GM12878 (cell line): Measurements from ENCODE around the gene C1QTNF12. TPM values are rescaled to one million over a fixed set of nuclear protein-coding genes. Genes with fewer than 3 reads are reported as not detected.

Experiments used
- ATAC-seq: fragments of 200-7000 bp; cut with Tn5 transposase; 3 replicates; pipeline ENCODE4 v1.9.1; 2020; ENCODE audit warnings: mild to moderate bottlenecking, moderate library complexity
- BruUV-seq: library from RNA; stranded (reverse); fragments of 400-500 nt; replicated peaks from 2 replicates; lab custom pipeline; 2021; lab: Mats Ljungman, UMichigan
- CTCF ChIA-PET: fragments of 300-600 bp; sonication (Branson Sonifier 250); formaldehyde crosslinking; extraction: SDS; loops from one replicate; lab custom pipeline; 2021; ENCODE audit warnings: inconsistent platforms; lab: Yijun Ruan, JAX
- POLR2A ChIA-PET: fragments of 350-600 bp; formaldehyde crosslinking; extraction: SDS; loops from one replicate; lab custom pipeline; 2021; ENCODE audit warnings: inconsistent platforms; lab: Charles Lee
- RAD21 ChIA-PET: fragments of 300-600 bp; sonication (Branson Sonifier 250); formaldehyde crosslinking; loops from one replicate; lab custom pipeline; 2023; ENCODE audit warnings: antibody characterized with exemption; ENCODE audit not compliant: unreplicated experiment; lab: Charles Lee
- SMC1A ChIA-PET: fragments of 300-600 bp; sonication (Branson Sonifier 250); formaldehyde crosslinking; loops from one replicate; lab custom pipeline; 2023; ENCODE audit not compliant: unreplicated experiment, uncharacterized antibody; lab: Charles Lee
- DNase-seq: peaks from one replicate; pipeline ENCODE4 v3.0.0-alpha.2; 2011; ENCODE audit warnings: low read depth, low spot score
- FAIRE-seq: peaks from 3 replicates; lab custom pipeline; 2011; peaks lifted over from hg19 to GRCh38; lab: Jason Lieb, UNC
- H2AFZ ChIP-seq: 2 replicates; pipeline ENCODE4 v1.6.0; 2011; ENCODE audit warnings: low read depth, low read length, control low read depth; ENCODE audit not compliant: control insufficient read depth
- H3K27ac ChIP-seq: 2 replicates; pipeline ENCODE4 v1.5.1; 2011; ENCODE audit warnings: control low read depth; ENCODE audit not compliant: control insufficient read depth, insufficient read depth
- H3K27me3 ChIP-seq, 2 experiments: replicated peaks in 1 of 2; 2 replicates each; pipeline versions ENCODE4 v1.6.0 to v1.6.1; 2011; ENCODE audit warnings: low read length in 1 of 2; ENCODE audit not compliant: control insufficient read depth in 2 of 2, insufficient read depth in 2 of 2
- H3K36me3 ChIP-seq, 2 experiments: 2 replicates each; pipeline ENCODE4 v1.5.1; 2011; ENCODE audit warnings: low read length in 1 of 2; ENCODE audit not compliant: control insufficient read depth in 2 of 2, insufficient read depth in 2 of 2
- H3K4me1 ChIP-seq: 2 replicates; pipeline ENCODE4 v1.6.1; 2011; ENCODE audit warnings: mild to moderate bottlenecking, low read length, moderate library complexity, mixed read lengths; ENCODE audit not compliant: control insufficient read depth, insufficient read depth
- H3K4me2 ChIP-seq: 2 replicates; pipeline ENCODE4 v1.6.0; 2011; ENCODE audit warnings: control low read depth; ENCODE audit not compliant: control insufficient read depth, insufficient read depth
- H3K4me3 ChIP-seq: fragments of 200-600 bp; sonication (generic); 2 replicates; pipeline ENCODE4 v1.5.1; 2016
- H3K79me2 ChIP-seq: 2 replicates; pipeline ENCODE4 v1.6.0; 2011; ENCODE audit warnings: low read length; ENCODE audit not compliant: control insufficient read depth, insufficient read depth
- H3K9ac ChIP-seq: 2 replicates; pipeline ENCODE4 v1.8.0; 2011; ENCODE audit warnings: low read length, control low read depth, mixed read lengths; ENCODE audit not compliant: control insufficient read depth, insufficient read depth
- H3K9me3 ChIP-seq: replicated peaks from 3 replicates; pipeline ENCODE4 v1.5.1; 2011; ENCODE audit warnings: mild to moderate bottlenecking, low read length; ENCODE audit not compliant: control insufficient read depth, insufficient read depth
- H4K20me1 ChIP-seq: 2 replicates; pipeline ENCODE4 v1.6.0; 2011; ENCODE audit not compliant: control insufficient read depth, insufficient read depth
- CREB1 ChIP-seq: IDR thresholded peaks from 2 replicates; pipeline ENCODE4 v1.6.1; 2012; ENCODE audit warnings: low read depth, mild to moderate bottlenecking, inconsistent platforms
- CUX1 ChIP-seq: IDR thresholded peaks from 2 replicates; pipeline ENCODE4 v1.6.1; 2012; ENCODE audit warnings: improper control_type of control experiment, low read depth, low read length; ENCODE audit not compliant: insufficient replicate concordance
- JUNB ChIP-seq: IDR thresholded peaks from 2 replicates; pipeline ENCODE4 v1.6.1; 2016; ENCODE audit warnings: antibody characterized with exemption, mild to moderate bottlenecking
- MEF2A ChIP-seq: IDR thresholded peaks from 2 replicates; pipeline ENCODE4 v1.6.1; 2011; ENCODE audit warnings: low read depth, mild to moderate bottlenecking, low read length, moderate library complexity; ENCODE audit not compliant: insufficient read depth
- MXI1 ChIP-seq: fragments of 150-350 bp; IDR thresholded peaks from 2 replicates; pipeline ENCODE4 v1.6.1; 2011; ENCODE audit warnings: low read depth, mild to moderate bottlenecking, inconsistent platforms, low read length, improper control_type of control experiment
- MYB ChIP-seq: fragments of 150-350 bp; IDR thresholded peaks from 2 replicates; pipeline ENCODE4 v1.6.1; 2014; ENCODE audit warnings: mild to moderate bottlenecking, low read depth, low read length, borderline replicate concordance
- POLR2AphosphoS5 ChIP-seq: IDR thresholded peaks from 2 replicates; pipeline ENCODE4 v1.6.1; 2011; ENCODE audit warnings: mild to moderate bottlenecking, low read length, inconsistent platforms
- SP1 ChIP-seq: IDR thresholded peaks from one replicate; pipeline ENCODE4 v1.6.1; 2011; ENCODE audit warnings: low read depth, low read length
- YY1 ChIP-seq: IDR thresholded peaks from 2 replicates; pipeline ENCODE4 v1.6.1; 2011; ENCODE audit warnings: low read depth, mild to moderate bottlenecking, low read length
- WGBS: methylation state at CpG from one replicate; pipeline ENCODE4 v1.1.6; 2016; ENCODE audit warnings: low lambda C conversion rate; ENCODE audit not compliant: insufficient replicate concordance, insufficient coverage; ENCODE audit errors: missing lambda C conversion rate; 5-methylcytosine and 5-hydroxymethylcytosine counted together
- in situ Hi-C: fragments of 300-500 bp; cut with MboI; formaldehyde crosslinking; loops from 9 replicates; pipeline ENCODE4 v1.14.3; 2018; ENCODE audit warnings: mixed read lengths
- intact Hi-C: fragments of 100-400 bp; cut with micrococcal nuclease; formaldehyde crosslinking; loops from one replicate; pipeline ENCODE4 v1.14.2; 2022; ENCODE audit not compliant: unreplicated experiment
- polyA plus RNA-seq, 11 experiments: library from polyadenylated mRNA; depleted of rRNA in 4 of 11; unstranded in 6 of 11; stranded (reverse) in 5 of 11; fragments of >200 nt; fragmentation: Nextera tagmentation in 4 of 11; fragmentation: Illumina TruSeq in 1 of 11; extraction: Ambion mirVana in 4 of 11; extraction: Trizol in 1 of 11; gene quantifications; 1 replicate in 1 of 11; 2 replicates in 10 of 11; pipeline versions ENCODE4 v1.2.1 to v1.2.3, GENCODE V29; 2011 to 2016; ENCODE audit warnings: inconsistent platforms in 2 of 11, missing spikeins in 2 of 11, low read depth in 1 of 11
- total RNA-seq, 4 experiments: library from RNA; depleted of rRNA in 3 of 4; stranded (reverse); fragments of >200 nt in 3 of 4; fragmentation: Illumina TruSeq in 1 of 4; extraction: Trizol in 1 of 4; gene quantifications; 2 replicates each; pipeline versions ENCODE4 v1.2.1 to v1.2.3, GENCODE V29; 2013 to 2021
- TF ChIP-seq, protein P1 (sequence below): fragments of 450-650 bp; IDR thresholded peaks from 2 replicates; pipeline ENCODE4 v1.6.1; 2018; ENCODE audit warnings: borderline replicate concordance, mild to moderate bottlenecking; ENCODE audit not compliant: partially characterized antibody
- TF ChIP-seq, protein P2 (sequence below): IDR thresholded peaks from 2 replicates; pipeline ENCODE4 v1.6.1; 2011; ENCODE audit warnings: low read depth, mild to moderate bottlenecking, low read length, moderate library complexity, borderline replicate concordance; ENCODE audit errors: extremely low read depth
- TF ChIP-seq, protein P3 (sequence below): fragments of 450-650 bp; IDR thresholded peaks from 2 replicates; pipeline ENCODE4 v1.6.1; 2016; ENCODE audit warnings: mild to moderate bottlenecking

Gene C1QTNF12
- total and polyA plus RNA-seq, 10 of the 15 experiments (the other 5 are each of a cell fraction or from before 2014, with no cell fraction given): 0.17 to 1.0 (median 0.31) TPM; not detected in 5

DNA sequence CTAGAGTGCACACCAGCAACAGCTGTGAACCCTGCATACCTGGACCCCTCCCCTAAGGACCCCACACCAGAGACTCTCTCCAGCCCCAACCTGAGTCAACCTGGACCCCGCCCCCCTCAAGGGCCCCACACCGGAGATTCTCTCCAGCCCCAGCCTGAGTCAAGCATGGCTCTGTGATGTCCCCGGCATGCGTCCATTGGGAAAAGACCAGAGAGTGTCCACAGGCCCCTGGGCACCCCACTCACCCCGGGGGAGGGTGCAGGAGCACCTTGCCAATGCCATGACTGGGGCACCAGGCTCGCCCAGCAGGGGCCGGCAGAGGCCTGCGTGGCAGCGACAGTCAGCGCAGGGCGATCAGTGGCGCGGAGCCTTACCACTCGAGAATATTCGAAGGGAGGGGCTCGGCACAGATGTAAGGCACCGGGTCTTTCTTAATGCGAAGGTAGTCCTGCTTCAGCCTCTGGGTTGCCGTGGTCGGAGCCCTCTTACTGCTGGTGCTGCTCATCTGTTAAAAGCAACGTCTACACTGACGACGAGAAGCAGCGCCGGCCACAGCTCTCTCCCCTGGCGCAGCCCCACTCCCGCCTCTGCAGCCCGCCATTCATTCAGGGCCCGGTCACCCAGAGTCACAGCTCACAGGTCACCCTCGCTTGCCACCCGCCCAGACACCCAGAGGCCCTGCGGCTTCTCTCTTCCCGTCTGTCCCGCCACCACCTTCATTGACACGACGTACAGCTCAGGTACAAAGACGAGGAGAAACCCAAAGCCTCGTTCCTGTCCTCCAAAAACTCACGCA lies 21.2 kb upstream of the C1QTNF12 start:
- H3K4me3 ChIP-seq: no peak overlapping the region
- DNase-seq (no peak), FAIRE-seq (no peak), ATAC-seq (no peak)
- peaks cover 4% of the 10 kb centered on the region; the same call in 1 of the 2 replicates for H4K20me1 ChIP-seq
- no peak overlapping the region for H3K27ac ChIP-seq
- no peak overlapping the region for H3K9ac ChIP-seq
- 97% methylated on average over 37 of the region's 39 CpGs for WGBS
- peaks cover 35% of the 10 kb centered on the region for H3K79me2 ChIP-seq
- RAD21 ChIA-PET: no interaction called here
- peaks cover 13 to 15% of the 10 kb centered on the region in 2 experiments for H3K36me3 ChIP-seq
- intact Hi-C loops: no loop called here
- no peak overlapping the region for H3K4me2 ChIP-seq
- in situ Hi-C loops: no loop called here
- TF ChIP-seq, protein P1, sequence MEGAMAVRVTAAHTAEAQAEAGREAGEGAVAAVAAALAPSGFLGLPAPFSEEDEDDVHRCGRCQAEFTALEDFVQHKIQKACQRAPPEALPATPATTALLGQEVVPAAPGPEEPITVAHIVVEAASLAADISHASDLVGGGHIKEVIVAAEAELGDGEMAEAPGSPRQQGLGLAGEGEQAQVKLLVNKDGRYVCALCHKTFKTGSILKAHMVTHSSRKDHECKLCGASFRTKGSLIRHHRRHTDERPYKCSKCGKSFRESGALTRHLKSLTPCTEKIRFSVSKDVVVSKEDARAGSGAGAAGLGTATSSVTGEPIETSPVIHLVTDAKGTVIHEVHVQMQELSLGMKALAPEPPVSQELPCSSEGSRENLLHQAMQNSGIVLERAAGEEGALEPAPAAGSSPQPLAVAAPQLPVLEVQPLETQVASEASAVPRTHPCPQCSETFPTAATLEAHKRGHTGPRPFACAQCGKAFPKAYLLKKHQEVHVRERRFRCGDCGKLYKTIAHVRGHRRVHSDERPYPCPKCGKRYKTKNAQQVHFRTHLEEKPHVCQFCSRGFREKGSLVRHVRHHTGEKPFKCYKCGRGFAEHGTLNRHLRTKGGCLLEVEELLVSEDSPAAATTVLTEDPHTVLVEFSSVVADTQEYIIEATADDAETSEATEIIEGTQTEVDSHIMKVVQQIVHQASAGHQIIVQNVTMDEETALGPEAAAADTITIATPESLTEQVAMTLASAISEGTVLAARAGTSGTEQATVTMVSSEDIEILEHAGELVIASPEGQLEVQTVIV: no peak
- TF ChIP-seq, protein P2, sequence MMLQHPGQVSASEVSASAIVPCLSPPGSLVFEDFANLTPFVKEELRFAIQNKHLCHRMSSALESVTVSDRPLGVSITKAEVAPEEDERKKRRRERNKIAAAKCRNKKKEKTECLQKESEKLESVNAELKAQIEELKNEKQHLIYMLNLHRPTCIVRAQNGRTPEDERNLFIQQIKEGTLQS: no peak
- TF ChIP-seq MXI1 (no peak), SP1 (no peak), POLR2AphosphoS5 (no peak), YY1 (no peak), JUNB (no peak), MEF2A (no peak), CREB1 (no peak), CUX1 (no peak), MYB (no peak)
- TF ChIP-seq, protein P3, sequence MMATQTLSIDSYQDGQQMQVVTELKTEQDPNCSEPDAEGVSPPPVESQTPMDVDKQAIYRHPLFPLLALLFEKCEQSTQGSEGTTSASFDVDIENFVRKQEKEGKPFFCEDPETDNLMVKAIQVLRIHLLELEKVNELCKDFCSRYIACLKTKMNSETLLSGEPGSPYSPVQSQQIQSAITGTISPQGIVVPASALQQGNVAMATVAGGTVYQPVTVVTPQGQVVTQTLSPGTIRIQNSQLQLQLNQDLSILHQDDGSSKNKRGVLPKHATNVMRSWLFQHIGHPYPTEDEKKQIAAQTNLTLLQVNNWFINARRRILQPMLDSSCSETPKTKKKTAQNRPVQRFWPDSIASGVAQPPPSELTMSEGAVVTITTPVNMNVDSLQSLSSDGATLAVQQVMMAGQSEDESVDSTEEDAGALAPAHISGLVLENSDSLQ: no peak
- H2AFZ ChIP-seq: no peak overlapping the region
- H3K27me3 ChIP-seq: no peaks in the 10 kb centered on the region
- CTCF ChIA-PET: no interaction called here
- H3K4me1 ChIP-seq: peaks cover 14% of the 10 kb centered on the region
- SMC1A ChIA-PET: no interaction called here
- BruUV-seq: no TSS peak
- H3K9me3 ChIP-seq: no peaks in the 10 kb centered on the region
- POLR2A ChIA-PET: no interaction called here
